ENCODE data around the gene DR1. TPM values are rescaled to one million over a fixed set of nuclear protein-coding genes. Genes with fewer than 3 reads are reported as not detected.
A peak's percentile ranks its signal among the peaks of the same experiment; 100 is the strongest.

DR1 gene
- total RNA-seq, 1 donor from 2014 or later = 76.9 TPM

DNA sequence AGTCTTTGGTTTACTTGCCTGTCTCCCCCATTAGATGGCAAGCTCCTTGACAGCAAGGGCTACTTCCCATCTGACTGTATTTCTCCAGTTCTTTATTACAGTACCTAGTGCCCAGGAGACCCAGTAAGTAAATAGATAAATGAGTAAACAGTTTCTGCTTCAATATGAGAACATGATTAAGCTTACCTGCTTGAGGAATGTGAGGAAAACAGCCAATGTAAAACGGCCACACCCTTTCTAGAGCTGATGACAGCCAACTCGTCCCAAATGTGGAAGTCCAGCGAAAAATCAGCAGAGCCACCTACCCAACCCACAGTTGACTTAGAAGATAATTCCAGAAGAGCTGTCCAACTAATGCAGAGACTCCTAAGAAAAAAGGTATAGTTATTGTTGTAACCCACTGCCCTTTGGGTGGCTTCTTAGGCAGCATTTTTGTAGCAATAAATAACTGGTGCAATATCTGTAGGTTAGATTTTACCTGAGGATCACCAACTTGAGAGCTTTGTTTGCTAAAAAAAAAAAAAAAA is 6.5 kb upstream of the DR1 start:
- no peak for FAIRE-seq
- Histone ChIP-seq H3K36me3 (ENCODE audit: insufficient read depth, low read length) (no peaks in the 10 kb centered on the region), H3K4me1 (ENCODE audit: insufficient read depth, low read length) (peaks cover 14% of the 10 kb centered on the region), H3K9ac (ENCODE audit: low read length) (peak overlapping the region; percentile 40), H3K4me3 (ENCODE audit: insufficient read depth, low read depth, low read length) (no peak overlapping the region), H3K4me2 (ENCODE audit: low read length) (peak overlapping the region; percentile 67), H4K20me1 (ENCODE audit: insufficient read depth, low read length) (no peaks in the 10 kb centered on the region), H3K27ac (ENCODE audit: low read depth, low read length) (peak overlapping the region; percentile 75), H3K9me3 (ENCODE audit: insufficient read depth, low read depth, low read length) (no peaks in the 10 kb centered on the region), H2AFZ (ENCODE audit: low read depth, low read length) (no peak overlapping the region), H3K27me3 (ENCODE audit: insufficient read depth, low read length) (no peaks in the 10 kb centered on the region), H3K79me2 (ENCODE audit: insufficient read depth, low read length) (peaks cover 2% of the 10 kb centered on the region)
- peaks cover 18% of the 10 kb centered on the region for H3K4me1 Mint-ChIP-seq (ENCODE audit: low read depth, unreplicated experiment)
- H3K27ac Mint-ChIP-seq (ENCODE audit: unreplicated experiment) = no peak overlapping the region
- H3K4me3 Mint-ChIP-seq (ENCODE audit: unreplicated experiment) = no peak overlapping the region
- TF ChIP-seq, protein P1, sequence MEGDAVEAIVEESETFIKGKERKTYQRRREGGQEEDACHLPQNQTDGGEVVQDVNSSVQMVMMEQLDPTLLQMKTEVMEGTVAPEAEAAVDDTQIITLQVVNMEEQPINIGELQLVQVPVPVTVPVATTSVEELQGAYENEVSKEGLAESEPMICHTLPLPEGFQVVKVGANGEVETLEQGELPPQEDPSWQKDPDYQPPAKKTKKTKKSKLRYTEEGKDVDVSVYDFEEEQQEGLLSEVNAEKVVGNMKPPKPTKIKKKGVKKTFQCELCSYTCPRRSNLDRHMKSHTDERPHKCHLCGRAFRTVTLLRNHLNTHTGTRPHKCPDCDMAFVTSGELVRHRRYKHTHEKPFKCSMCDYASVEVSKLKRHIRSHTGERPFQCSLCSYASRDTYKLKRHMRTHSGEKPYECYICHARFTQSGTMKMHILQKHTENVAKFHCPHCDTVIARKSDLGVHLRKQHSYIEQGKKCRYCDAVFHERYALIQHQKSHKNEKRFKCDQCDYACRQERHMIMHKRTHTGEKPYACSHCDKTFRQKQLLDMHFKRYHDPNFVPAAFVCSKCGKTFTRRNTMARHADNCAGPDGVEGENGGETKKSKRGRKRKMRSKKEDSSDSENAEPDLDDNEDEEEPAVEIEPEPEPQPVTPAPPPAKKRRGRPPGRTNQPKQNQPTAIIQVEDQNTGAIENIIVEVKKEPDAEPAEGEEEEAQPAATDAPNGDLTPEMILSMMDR (IDR thresholded peaks at IDR 0.05; ENCODE audit: insufficient read depth, low read depth, low read length) = no peak
- no peak for TF ChIP-seq EZH2 (IDR thresholded peaks at IDR 0.05; ENCODE audit: insufficient read depth, low read length)
- no peaks in the 10 kb centered on the region for H3K27me3 Mint-ChIP-seq (ENCODE audit: low read depth, unreplicated experiment)
- no peaks in the 10 kb centered on the region for H3K36me3 Mint-ChIP-seq (ENCODE audit: low read depth, unreplicated experiment)
- no peak for DNase-seq (ENCODE audit: low read depth)
- H3K9me3 Mint-ChIP-seq (ENCODE audit: unreplicated experiment) = no peaks in the 10 kb centered on the region

DNA sequence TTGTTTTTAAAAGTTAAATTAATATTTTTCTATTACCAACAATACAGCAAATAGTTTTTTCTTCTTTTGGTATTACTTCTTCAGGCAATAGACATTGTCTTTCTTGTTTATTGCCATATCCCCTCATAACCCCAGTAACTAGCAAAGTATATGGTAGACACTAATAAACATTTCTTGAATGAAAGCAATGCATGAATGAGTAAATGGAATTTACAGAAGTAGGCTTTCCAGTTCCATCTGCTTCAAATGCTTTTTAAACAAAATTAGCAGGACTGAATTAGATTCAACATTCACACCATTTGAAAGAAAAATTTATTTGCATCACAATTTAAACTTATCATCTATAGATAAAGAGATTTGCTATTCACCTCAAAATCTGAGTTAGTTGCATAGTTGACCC is 5.6 kb upstream of the DR1 start:
- Histone ChIP-seq H4K20me1 (ENCODE audit: insufficient read depth, low read length) (no peaks in the 10 kb centered on the region), H3K36me3 (ENCODE audit: insufficient read depth, low read length) (no peaks in the 10 kb centered on the region), H3K4me2 (ENCODE audit: low read length) (no peak overlapping the region), H3K9ac (ENCODE audit: low read length) (no peak overlapping the region), H3K79me2 (ENCODE audit: insufficient read depth, low read length) (peaks cover 6% of the 10 kb centered on the region), H3K9me3 (ENCODE audit: insufficient read depth, low read depth, low read length) (no peaks in the 10 kb centered on the region), H2AFZ (ENCODE audit: low read depth, low read length) (no peak overlapping the region), H3K27ac (ENCODE audit: low read depth, low read length) (no peak overlapping the region), H3K4me1 (ENCODE audit: insufficient read depth, low read length) (peaks cover 14% of the 10 kb centered on the region), H3K4me3 (ENCODE audit: insufficient read depth, low read depth, low read length) (no peak overlapping the region), H3K27me3 (ENCODE audit: insufficient read depth, low read length) (no peaks in the 10 kb centered on the region)
- Mint-ChIP-seq H3K36me3 (ENCODE audit: low read depth, unreplicated experiment) (no peaks in the 10 kb centered on the region), H3K9me3 (ENCODE audit: unreplicated experiment) (no peaks in the 10 kb centered on the region), H3K27ac (ENCODE audit: unreplicated experiment) (no peak overlapping the region), H3K4me3 (ENCODE audit: unreplicated experiment) (no peak overlapping the region), H3K4me1 (ENCODE audit: low read depth, unreplicated experiment) (peaks cover 20% of the 10 kb centered on the region), H3K27me3 (ENCODE audit: low read depth, unreplicated experiment) (no peaks in the 10 kb centered on the region)
- peak; percentile 23 for DNase-seq (ENCODE audit: low read depth)
- no peak for FAIRE-seq
- TF ChIP-seq, protein P1 (IDR thresholded peaks at IDR 0.05; ENCODE audit: insufficient read depth, low read depth, low read length) = no peak
- no peak for TF ChIP-seq EZH2 (IDR thresholded peaks at IDR 0.05; ENCODE audit: insufficient read depth, low read length)

DNA sequence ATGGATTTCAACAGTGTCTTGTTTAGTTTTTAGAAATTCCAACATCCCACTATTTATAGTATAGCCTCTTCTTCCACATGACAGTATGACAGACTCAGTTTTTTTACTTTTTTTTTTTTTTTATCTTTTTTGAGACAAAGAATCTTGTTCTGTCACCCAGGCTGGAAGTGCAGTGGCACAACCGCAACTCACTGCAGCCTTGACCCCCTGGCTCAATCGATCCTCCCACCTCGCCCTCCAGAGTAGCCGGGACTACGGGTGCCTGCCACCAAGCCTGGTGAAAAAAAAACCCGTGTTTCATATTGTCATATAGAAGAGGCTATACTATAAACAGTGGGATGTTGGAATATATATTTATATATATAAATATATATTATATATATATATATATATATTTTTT is 1.2 kb upstream of the DR1 start:
- Histone ChIP-seq H3K79me2 (ENCODE audit: insufficient read depth, low read length) (peaks cover 47% of the 10 kb centered on the region), H2AFZ (ENCODE audit: low read depth, low read length) (no peak overlapping the region), H3K27me3 (ENCODE audit: insufficient read depth, low read length) (no peaks in the 10 kb centered on the region), H3K4me1 (ENCODE audit: insufficient read depth, low read length) (peaks cover 3% of the 10 kb centered on the region), H3K4me2 (ENCODE audit: low read length) (no peak overlapping the region), H3K27ac (ENCODE audit: low read depth, low read length) (no peak overlapping the region), H3K4me3 (ENCODE audit: insufficient read depth, low read depth, low read length) (no peak overlapping the region), H3K36me3 (ENCODE audit: insufficient read depth, low read length) (no peaks in the 10 kb centered on the region), H4K20me1 (ENCODE audit: insufficient read depth, low read length) (peaks cover 33% of the 10 kb centered on the region), H3K9ac (ENCODE audit: low read length) (no peak overlapping the region), H3K9me3 (ENCODE audit: insufficient read depth, low read depth, low read length) (no peaks in the 10 kb centered on the region)
- Mint-ChIP-seq H3K4me1 (ENCODE audit: low read depth, unreplicated experiment) (peaks cover 6% of the 10 kb centered on the region), H3K36me3 (ENCODE audit: low read depth, unreplicated experiment) (peaks cover 2% of the 10 kb centered on the region), H3K27me3 (ENCODE audit: low read depth, unreplicated experiment) (no peaks in the 10 kb centered on the region), H3K27ac (ENCODE audit: unreplicated experiment) (no peak overlapping the region), H3K9me3 (ENCODE audit: unreplicated experiment) (no peaks in the 10 kb centered on the region), H3K4me3 (ENCODE audit: unreplicated experiment) (peak overlapping the region; percentile 55)
- FAIRE-seq (no peak), DNase-seq (ENCODE audit: low read depth) (no peak)
- TF ChIP-seq, protein P1 (IDR thresholded peaks at IDR 0.05; ENCODE audit: insufficient read depth, low read depth, low read length) = no peak
- no peak for TF ChIP-seq EZH2 (IDR thresholded peaks at IDR 0.05; ENCODE audit: insufficient read depth, low read length)
